SU-DHL-6 (cell line): ENCODE measurements around the gene TMA7B.

Experiments used
- H2AFZ ChIP-seq: fragments of 200-600 bp; sonication (generic); 2 replicates; pipeline ENCODE4 v1.6.1; 2014; ENCODE audit warnings: low read depth, mild to moderate bottlenecking, moderate library complexity, mixed read lengths, antibody characterized with exemption, low read length; ENCODE audit not compliant: severe bottlenecking
- H3F3A ChIP-seq: fragments of 200-600 bp; shearing (Covaris generic); 2 replicates; pipeline ENCODE4 v1.6.0; 2016; ENCODE audit warnings: antibody characterized with exemption, mild to moderate bottlenecking; ENCODE audit not compliant: insufficient read depth
- H3K27ac ChIP-seq: fragments of 200-600 bp; sonication (generic); 2 replicates; pipeline ENCODE4 v1.5.1; 2016; ENCODE audit warnings: low read depth, mild to moderate bottlenecking, low read length, moderate library complexity, mixed read lengths
- H3K27me3 ChIP-seq: fragments of 200-600 bp; sonication (generic), shearing (Covaris generic); 2 replicates; pipeline ENCODE4 v1.6.0; 2014; ENCODE audit warnings: mild to moderate bottlenecking, low read length
- H3K36me3 ChIP-seq: fragments of 200-600 bp; sonication (generic); 2 replicates; pipeline ENCODE4 v1.6.1; 2014; ENCODE audit warnings: mild to moderate bottlenecking, low read length, mixed read lengths
- H3K4me2 ChIP-seq: fragments of 300-600, 200-600 bp; shearing (Covaris generic), sonication (generic); 2 replicates; pipeline ENCODE4 v1.6.0; 2014; ENCODE audit warnings: low read length, low read depth, mild to moderate bottlenecking; ENCODE audit not compliant: poor library complexity, severe bottlenecking
- H3K4me3 ChIP-seq: fragments of 200-600 bp; sonication (generic); 2 replicates; pipeline ENCODE4 v1.5.1; 2014; ENCODE audit warnings: antibody characterized with exemption, low read length, mild to moderate bottlenecking, mixed read lengths; ENCODE audit not compliant: insufficient read depth, poor library complexity, severe bottlenecking
- H3K79me2 ChIP-seq: fragments of 200-600 bp; sonication (generic); 2 replicates; pipeline ENCODE4 v1.6.1; 2014; ENCODE audit warnings: mild to moderate bottlenecking, low read length, moderate library complexity; ENCODE audit not compliant: insufficient read depth
- H3K9ac ChIP-seq: fragments of 200-600 bp; sonication (generic); 2 replicates; pipeline ENCODE4 v1.7.0; 2014; ENCODE audit warnings: mild to moderate bottlenecking, low read length
- H3K9me2 ChIP-seq: fragments of 200-600 bp; sonication (generic); replicated peaks from 2 replicates; pipeline ENCODE4 v1.6.1; 2014; ENCODE audit warnings: low read length; ENCODE audit not compliant: insufficient read depth
- H3K9me3 ChIP-seq: fragments of 200-600 bp; sonication (generic); 2 replicates; pipeline ENCODE4 v1.6.1; 2014; ENCODE audit warnings: low read length, mixed read lengths; ENCODE audit not compliant: insufficient read depth
- H4K20me1 ChIP-seq: fragments of 200-600 bp; sonication (generic); 2 replicates; pipeline ENCODE4 v1.6.1; 2014; ENCODE audit warnings: low read depth, mild to moderate bottlenecking, antibody characterized with exemption, low read length, moderate library complexity, mixed read lengths
- CTCF ChIP-seq: fragments of 200-600 bp; sonication (generic); IDR thresholded peaks from one replicate; pipeline ENCODE4 v1.5.1; 2017; ENCODE audit warnings: antibody characterized with exemption, mild to moderate bottlenecking, low read length, moderate library complexity; ENCODE audit not compliant: insufficient read depth, poor library complexity, severe bottlenecking
- EZH2phosphoT487 ChIP-seq: fragments of 200-600 bp; sonication (generic), shearing (Covaris generic); conservative IDR thresholded peaks from 2 replicates; pipeline ENCODE4 v1.6.1; 2018; ENCODE audit warnings: mild to moderate bottlenecking, antibody characterized with exemption, low read length, moderate library complexity, mixed read lengths

Gene TMA7B

GRCh38 chr22:40007853-40008710 is 47.9 kb downstream of the TMA7B start:
- no peak for TF ChIP-seq EZH2phosphoT487
- H3K79me2 ChIP-seq, result no peaks in the 10 kb centered on the region
- H3K9ac ChIP-seq, result no peak overlapping the region
- H3K4me2 ChIP-seq, result no peak overlapping the region
- no peak overlapping the region for H2AFZ ChIP-seq
- no peak overlapping the region for H3K27ac ChIP-seq
- H3F3A ChIP-seq, result no peaks in the 10 kb centered on the region
- no peaks in the 10 kb centered on the region for H3K9me2 ChIP-seq
- no peaks in the 10 kb centered on the region for H4K20me1 ChIP-seq
- H3K4me3 ChIP-seq, result no peak overlapping the region
- no peaks in the 10 kb centered on the region for H3K27me3 ChIP-seq
- H3K9me3 ChIP-seq, result no peaks in the 10 kb centered on the region
- no peaks in the 10 kb centered on the region for H3K36me3 ChIP-seq

DNA sequence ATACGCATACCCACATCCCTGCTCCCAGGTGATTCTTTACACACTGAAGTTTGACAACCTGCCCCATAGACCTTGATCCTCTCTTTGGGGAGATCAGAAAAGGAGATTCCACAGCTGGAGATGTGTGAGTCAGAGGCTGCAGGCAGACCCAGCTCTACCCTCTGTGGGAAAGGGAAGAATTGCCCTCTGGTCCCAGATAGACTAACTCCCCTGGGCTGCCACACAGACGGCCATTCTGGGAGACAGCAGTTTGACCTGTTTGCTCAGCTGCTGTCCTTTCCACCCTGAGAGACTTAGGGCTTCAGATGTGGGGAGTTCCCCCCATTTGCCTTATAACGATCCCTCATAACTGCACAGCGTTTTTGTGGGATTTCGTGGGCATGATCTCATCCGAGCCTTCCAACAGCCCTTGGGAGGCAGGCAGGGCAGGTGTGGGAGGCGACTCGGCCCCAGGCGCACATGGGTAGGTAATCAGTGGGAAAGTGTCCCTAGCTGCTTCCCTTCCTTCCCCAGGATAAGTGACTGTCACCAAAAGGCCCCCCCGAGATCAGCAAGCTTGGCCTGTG is 48.6 kb downstream of the TMA7B start:
- H4K20me1 ChIP-seq, result no peaks in the 10 kb centered on the region
- no peaks in the 10 kb centered on the region for H3K36me3 ChIP-seq
- H3K4me3 ChIP-seq, result no peak overlapping the region
- H3K9ac ChIP-seq, result no peak overlapping the region
- H3K79me2 ChIP-seq, result no peaks in the 10 kb centered on the region
- H3K27me3 ChIP-seq, result no peaks in the 10 kb centered on the region; the same call in 1 of the 2 replicates
- no peak for TF ChIP-seq CTCF
- TF ChIP-seq EZH2phosphoT487, result no peak
- no peak overlapping the region for H3K27ac ChIP-seq
- no peaks in the 10 kb centered on the region for H3K9me2 ChIP-seq
- no peaks in the 10 kb centered on the region for H3K9me3 ChIP-seq
- no peak overlapping the region for H3K4me2 ChIP-seq
- no peak overlapping the region for H2AFZ ChIP-seq
- H3F3A ChIP-seq, result no peaks in the 10 kb centered on the region

DNA sequence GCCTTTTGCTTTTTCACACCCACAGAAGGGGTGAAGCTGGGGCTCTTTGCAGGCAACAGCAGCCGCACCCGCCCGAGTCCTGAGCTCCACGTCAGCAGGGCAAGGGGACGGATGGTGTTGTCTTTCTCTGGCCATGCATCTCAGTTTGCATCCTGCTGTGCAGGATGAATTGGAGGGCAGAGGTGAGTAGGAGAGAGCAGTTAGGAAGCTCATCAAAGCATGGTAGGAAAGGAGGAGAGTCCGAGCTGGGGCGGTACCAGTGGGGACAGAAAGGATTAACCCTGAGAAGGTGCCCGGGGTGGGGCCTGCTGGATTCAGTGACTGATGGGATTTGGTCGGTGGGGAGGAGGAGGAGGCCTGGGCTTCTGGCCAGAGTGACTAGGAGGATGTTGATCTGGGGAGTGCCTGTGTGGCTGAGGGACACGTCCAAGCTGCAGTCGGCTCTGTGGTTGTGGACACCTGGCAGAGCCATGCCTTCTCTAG is 49.1 kb downstream of the TMA7B start:
- Histone ChIP-seq H3K4me2 (no peak overlapping the region), H3K9ac (no peak overlapping the region), H3K9me3 (no peaks in the 10 kb centered on the region), H3K4me3 (no peak overlapping the region), H3K9me2 (no peaks in the 10 kb centered on the region), H3K36me3 (no peaks in the 10 kb centered on the region), H3F3A (no peaks in the 10 kb centered on the region), H3K27ac (no peak overlapping the region), H4K20me1 (no peaks in the 10 kb centered on the region), H3K27me3 (no peaks in the 10 kb centered on the region; the same call in 1 of the 2 replicates), H2AFZ (no peak overlapping the region), H3K79me2 (no peaks in the 10 kb centered on the region)
- TF ChIP-seq CTCF (no peak), EZH2phosphoT487 (no peak)
